HL-60/S4 treated with phorbol 12-myristate 13-acetate at 8.2 ng/mL for 4 days and 3 days (cell line): ENCODE data around the gene TSSC4.

ENCODE experiments used
- in situ Hi-C: fragments of 300-500 bp; cut with MboI; formaldehyde crosslinking; loops from 2 replicates; pipeline ENCODE4 v1.15.0; 2022; ENCODE audit warnings: low sequenced_read_pairs

Gene TSSC4

DNA sequence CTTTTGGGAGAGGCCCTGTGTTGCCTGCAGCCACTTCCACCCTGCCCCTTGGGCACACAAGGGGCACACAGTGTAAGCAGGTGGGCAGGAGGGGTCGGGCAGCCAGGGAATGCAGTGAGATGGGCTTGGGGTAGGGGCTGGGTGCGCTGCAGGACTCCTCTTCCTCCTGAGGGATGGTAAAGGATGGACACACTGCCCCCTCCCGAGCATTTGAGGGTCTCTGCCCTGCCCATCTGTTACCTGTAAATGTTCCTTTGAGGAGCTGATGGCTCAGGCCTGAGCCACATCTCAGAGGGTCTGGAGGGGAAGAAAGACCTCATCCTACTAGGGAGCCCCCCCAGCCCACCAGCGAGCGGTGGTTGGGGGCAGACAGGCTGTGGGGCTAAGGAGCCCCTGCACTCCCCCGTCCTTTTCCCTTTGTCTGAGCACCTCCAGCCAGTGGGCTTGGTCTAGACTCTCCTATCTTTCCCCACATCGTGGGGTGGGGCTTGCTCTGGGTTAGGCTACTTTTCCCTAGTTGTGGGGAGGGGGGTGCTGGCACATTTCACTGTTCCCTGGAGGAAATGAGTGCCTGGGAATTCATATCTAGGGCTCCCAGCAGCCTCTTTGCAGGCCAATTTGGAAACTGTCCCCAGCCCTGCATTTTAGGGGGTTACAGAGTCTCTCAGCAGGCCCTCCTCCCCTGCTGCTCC, 1.7 kb upstream of the TSSC4 start:
- in situ Hi-C loops: no loop called here

GRCh38 chr11:2399488-2400068, 972 bp upstream of the TSSC4 start:
- in situ Hi-C loops: loop anchor here (25.0 kb wide), 1 partner anchor 212 kb away; no protein-coding TSS in a partner anchor

- in situ Hi-C loops: loop anchor here (25.0 kb wide), 1 partner anchor 214 kb away; no protein-coding TSS in a partner anchor
Measured at GRCh38 chr11:2400762-2401435, 349 bp downstream of the TSSC4 start.

DNA sequence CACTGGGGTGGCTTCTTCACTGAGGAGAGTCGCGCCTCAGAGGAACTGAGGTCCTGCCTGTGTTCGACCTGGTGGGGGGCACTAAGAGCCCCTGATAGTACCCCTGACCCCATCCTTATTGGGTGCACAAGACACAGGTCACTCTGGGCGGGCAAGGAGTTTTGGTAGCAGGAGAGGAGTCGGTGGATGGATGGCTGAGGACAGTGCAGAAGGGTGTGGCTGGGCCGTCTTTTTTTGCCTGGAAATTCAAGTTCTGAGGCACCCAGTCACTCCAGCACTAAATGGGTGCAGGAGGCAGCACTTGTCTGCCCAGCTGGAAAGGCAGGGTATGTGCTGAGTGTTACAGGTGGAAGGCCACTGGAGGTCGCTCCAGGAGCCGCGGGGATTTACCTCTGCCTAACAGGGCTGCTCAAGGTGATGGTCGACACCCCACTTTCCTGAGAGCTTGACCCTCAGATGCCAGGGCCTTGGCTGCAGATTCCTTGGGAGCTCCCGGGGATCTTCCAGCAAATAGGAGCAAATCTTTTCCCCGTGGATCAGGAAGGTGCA, 960 bp downstream of the TSSC4 start:
- in situ Hi-C loops: loop anchor here (25.0 kb wide), 1 partner anchor 214 kb away; no protein-coding TSS in a partner anchor

- in situ Hi-C loops: loop anchor here (25.0 kb wide), 1 partner anchor 215 kb away; no protein-coding TSS in a partner anchor
Measured at GRCh38 chr11:2402106-2402505, 1.6 kb downstream of the TSSC4 start.

DNA sequence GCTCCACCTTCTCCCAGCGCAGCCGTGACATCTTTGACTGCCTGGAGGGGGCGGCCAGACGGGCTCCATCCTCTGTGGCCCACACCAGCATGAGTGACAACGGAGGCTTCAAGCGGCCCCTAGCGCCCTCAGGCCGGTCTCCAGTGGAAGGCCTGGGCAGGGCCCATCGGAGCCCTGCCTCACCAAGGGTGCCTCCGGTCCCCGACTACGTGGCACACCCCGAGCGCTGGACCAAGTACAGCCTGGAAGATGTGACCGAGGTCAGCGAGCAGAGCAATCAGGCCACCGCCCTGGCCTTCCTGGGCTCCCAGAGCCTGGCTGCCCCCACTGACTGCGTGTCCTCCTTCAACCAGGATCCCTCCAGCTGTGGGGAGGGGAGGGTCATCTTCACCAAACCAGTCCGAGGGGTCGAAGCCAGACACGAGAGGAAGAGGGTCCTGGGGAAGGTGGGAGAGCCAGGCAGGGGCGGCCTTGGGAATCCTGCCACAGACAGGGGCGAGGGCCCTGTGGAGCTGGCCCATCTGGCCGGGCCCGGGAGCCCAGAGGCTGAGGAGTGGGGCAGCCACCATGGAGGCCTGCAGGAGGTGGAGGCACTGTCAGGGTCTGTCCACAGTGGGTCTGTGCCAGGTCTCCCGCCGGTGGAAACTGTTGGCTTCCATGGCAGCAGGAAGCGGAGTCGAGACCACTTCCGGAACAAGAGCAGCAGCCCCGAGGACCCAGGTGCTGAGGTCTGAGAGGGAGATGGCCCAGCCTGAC, 2.5 kb downstream of the TSSC4 start:
- in situ Hi-C loops: loop anchor here (25.0 kb wide), 1 partner anchor 216 kb away; no protein-coding TSS in a partner anchor

GRCh38 chr11:2404735-2405196, 4.2 kb downstream of the TSSC4 start:
- in situ Hi-C loops: loop anchor here (25.0 kb wide), 1 partner anchor 217 kb away; no protein-coding TSS in a partner anchor

DNA sequence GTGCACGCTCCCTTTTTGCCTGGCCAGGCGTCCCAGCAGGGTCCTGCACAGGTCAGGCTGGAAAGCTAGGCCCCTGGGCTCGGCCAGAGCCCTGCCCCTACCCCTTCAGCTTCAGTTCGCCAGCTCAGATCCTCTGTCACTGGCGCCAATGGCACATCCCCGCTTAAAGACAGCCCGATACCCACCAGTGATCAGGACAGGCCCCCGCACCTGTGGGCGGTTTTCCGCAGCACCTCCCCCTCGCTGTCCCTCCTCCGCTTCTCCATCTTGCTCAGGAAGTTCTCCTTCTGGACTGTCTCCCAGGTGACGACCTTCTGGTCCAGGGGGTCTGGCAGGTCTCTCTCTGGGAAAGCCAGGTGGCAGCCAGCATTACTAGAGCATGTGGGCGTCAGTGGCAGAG, 5.9 kb downstream of the TSSC4 start:
- in situ Hi-C loops: loop anchor here (25.0 kb wide), 1 partner anchor 219 kb away; no protein-coding TSS in a partner anchor

GRCh38 chr11:2406878-2407410, 6.4 kb downstream of the TSSC4 start:
- in situ Hi-C loops: loop anchor here (25.0 kb wide), 1 partner anchor 220 kb away; no protein-coding TSS in a partner anchor

- in situ Hi-C loops: loop anchor here (25.0 kb wide), 1 partner anchor 221 kb away; no protein-coding TSS in a partner anchor
Measured at GRCh38 chr11:2408671-2409070, 8.1 kb downstream of the TSSC4 start.

DNA sequence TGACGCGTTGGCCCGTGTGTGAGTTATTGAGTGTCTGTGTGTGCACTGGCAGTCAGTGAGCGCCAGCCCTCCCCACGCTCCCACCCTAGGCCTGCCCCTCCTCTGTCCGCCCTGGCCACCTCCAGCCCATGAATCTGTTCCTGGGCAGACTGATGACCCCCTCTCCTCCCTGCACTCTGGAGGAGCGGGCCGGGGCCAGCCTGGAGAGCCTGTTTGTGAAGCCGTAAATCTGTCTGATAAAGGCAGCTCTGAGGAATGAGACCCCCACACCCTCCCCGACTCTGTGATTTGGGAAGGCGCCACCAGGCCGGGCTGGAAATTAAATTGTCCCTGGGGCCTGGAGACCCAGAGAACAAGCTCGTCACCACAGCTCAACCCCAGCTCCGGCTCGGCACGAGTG, 8.6 kb downstream of the TSSC4 start:
- in situ Hi-C loops: loop anchor here (25.0 kb wide), 1 partner anchor 222 kb away; no protein-coding TSS in a partner anchor

DNA sequence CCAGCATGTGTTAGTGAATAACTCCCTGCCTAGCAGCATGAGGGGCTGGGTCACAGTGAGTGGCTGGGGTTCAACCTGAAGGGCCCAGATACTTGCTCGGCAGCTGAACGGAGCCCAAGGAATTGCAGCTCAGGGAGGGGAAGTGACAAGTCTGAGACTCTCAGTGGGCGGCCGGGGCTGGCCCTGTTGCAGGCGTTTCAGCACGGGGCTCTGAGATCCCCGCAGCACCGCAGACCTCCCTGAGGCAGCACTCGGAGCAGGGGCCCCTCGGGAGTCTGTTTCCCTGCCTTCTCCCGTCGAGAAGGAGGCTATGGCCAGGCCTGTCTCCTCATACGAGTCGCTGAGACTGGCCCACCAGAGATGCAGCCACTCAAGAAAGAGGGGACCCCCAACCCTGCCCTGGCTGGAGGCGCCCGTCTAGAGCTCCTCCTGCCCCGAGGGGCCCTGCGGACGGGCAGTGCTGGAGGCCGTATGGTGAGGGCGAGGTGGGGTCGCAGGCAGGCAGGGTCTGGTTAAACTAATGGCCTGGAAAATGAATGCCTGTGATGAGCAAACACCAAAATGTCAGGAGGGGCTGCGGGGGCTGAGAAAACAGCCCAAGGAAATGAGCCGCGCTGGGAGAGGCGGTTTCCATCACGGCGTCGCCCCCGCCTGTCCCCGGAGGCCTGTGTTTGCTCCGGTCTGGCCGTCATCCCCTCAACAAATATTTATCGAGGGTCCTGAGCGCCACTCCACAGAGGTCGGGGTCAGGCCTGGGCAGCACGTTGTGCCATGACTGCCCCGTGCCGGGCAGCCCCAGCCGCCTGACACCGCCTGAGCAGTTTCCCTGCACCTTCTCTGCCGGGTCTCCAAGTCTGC, 9.3 kb downstream of the TSSC4 start:
- in situ Hi-C loops: loop anchor here (25.0 kb wide), 1 partner anchor 223 kb away; no protein-coding TSS in a partner anchor

GRCh38 chr11:2410616-2411015, 10.1 kb downstream of the TSSC4 start:
- in situ Hi-C loops: loop anchor here (25.0 kb wide), 1 partner anchor 223 kb away; no protein-coding TSS in a partner anchor

DNA sequence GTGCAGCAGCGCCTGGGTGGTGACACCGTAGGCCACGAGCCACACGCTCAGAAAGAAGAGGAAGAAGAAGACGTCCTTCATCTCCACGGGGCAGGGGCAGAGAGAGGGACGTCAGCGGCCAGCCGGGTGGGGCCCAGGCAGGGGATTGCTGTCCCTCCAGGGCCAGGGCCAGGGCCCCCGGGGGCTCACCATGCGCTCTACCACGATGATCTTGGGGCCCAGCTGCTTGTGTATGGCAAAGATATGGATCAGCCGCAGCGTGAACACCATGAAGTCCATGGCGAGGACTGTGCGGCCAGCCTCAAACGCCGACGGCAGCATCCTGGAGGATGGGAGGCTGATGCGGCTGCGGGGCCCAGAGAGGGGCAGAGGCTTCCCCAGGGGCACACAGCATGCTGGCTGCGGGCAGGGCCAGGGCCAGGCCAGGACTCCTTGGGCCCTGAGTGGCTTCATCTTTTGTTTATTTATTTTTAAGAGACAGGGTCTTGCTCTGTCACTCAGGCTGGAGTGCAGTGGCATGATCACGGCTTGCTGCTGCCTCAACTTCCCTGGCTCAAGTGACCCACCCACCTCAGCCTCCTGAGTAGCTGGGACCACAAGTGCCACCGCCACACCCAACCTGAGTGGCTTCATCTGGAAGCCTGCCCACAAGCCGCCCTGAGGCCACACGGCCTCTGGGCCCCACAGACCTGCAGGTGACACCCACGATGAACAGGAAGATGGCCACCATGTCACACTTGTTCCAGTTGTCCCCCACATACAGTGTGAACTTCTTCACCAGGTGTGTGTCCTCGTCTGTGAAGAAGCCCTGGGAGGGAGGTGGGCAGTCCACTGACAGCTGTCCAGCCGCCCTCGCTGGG, 11.1 kb downstream of the TSSC4 start:
- in situ Hi-C loops: loop anchor here (25.0 kb wide), 1 partner anchor 224 kb away; no protein-coding TSS in a partner anchor

GRCh38 chr11:2412323-2412722, 11.8 kb downstream of the TSSC4 start:
- in situ Hi-C loops: loop anchor here (25.0 kb wide), 1 partner anchor 225 kb away; no protein-coding TSS in a partner anchor

- in situ Hi-C loops: loop anchor here (25.0 kb wide), 1 partner anchor 227 kb away; no protein-coding TSS in a partner anchor
Measured at GRCh38 chr11:2413742-2414579, 13.4 kb downstream of the TSSC4 start.

DNA sequence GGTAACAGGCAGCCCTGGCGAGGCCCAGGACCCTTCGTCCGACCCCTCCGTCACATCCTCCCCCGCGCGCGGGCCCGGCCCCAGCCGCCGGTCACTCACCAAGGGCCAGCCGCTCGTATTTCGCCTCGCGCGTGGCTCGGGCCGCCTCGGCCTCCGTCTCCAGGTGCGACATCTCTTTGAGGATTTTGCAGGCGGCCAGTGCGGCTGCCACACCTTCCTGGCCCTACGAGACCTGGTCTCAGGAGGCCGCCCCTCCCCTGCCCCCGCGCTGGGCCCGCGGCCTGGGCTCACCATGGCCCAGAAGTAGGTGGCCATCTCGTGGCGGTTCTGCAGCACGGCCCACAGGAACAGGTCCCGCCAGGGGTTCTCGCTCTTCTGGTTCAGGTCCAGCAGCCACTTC, 14.1 kb downstream of the TSSC4 start:
- in situ Hi-C loops: loop anchor here (25.0 kb wide), 1 partner anchor 227 kb away; no protein-coding TSS in a partner anchor
